H9 (cell line): ENCODE results near the gene NPHP4. TPM values are rescaled to one million over a fixed set of nuclear protein-coding genes. Genes with fewer than 3 reads are reported as not detected.

ENCODE experiments used
- DNase-seq: peaks from one replicate; pipeline ENCODE4 v3.0.0-alpha.2; 2017
- H2AFZ ChIP-seq: one replicate; pipeline ENCODE4 v1.6.1; 2013; ENCODE audit warnings: mild to moderate bottlenecking, low read length, control low read depth, moderate library complexity
- H2AK5ac ChIP-seq: 2 replicates; pipeline ENCODE4 v1.6.1; 2013; ENCODE audit warnings: low read length, control low read depth, mixed read lengths; ENCODE audit not compliant: insufficient read length
- H2BK120ac ChIP-seq: one replicate; pipeline ENCODE4 v1.6.1; 2013; ENCODE audit warnings: low read depth, mild to moderate bottlenecking, low read length, control low read depth, inconsistent platforms; ENCODE audit not compliant: poor library complexity, severe bottlenecking
- H2BK12ac ChIP-seq: 2 replicates; pipeline ENCODE4 v1.6.1; 2013; ENCODE audit warnings: low read length, control low read depth, mixed read lengths, low read depth; ENCODE audit not compliant: insufficient read length
- H2BK15ac ChIP-seq: 2 replicates; pipeline ENCODE4 v1.6.1; 2013; ENCODE audit warnings: low read depth, low read length, control low read depth
- H2BK20ac ChIP-seq: one replicate; pipeline ENCODE4 v1.6.1; 2013; ENCODE audit warnings: low read depth, mild to moderate bottlenecking, low read length, control low read depth, inconsistent platforms; ENCODE audit not compliant: poor library complexity, severe bottlenecking
- H2BK5ac ChIP-seq: 2 replicates; pipeline ENCODE4 v1.6.1; 2013; ENCODE audit warnings: low read length, control low read depth, mixed read lengths; ENCODE audit not compliant: insufficient read length
- H3K14ac ChIP-seq: 2 replicates; pipeline ENCODE4 v1.6.1; 2013; ENCODE audit warnings: low read length, control low read depth; ENCODE audit not compliant: insufficient read depth
- H3K18ac ChIP-seq: 2 replicates; pipeline ENCODE4 v1.6.1; 2013; ENCODE audit warnings: low read depth, mild to moderate bottlenecking, mixed read lengths, low read length, control low read depth; ENCODE audit not compliant: insufficient read length
- H3K23ac ChIP-seq: 2 replicates; pipeline ENCODE4 v1.6.1; 2013; ENCODE audit warnings: low read length, control low read depth, mixed read lengths, low read depth; ENCODE audit not compliant: insufficient read length
- H3K23me2 ChIP-seq: 2 replicates; pipeline ENCODE4 v1.6.1; 2013; ENCODE audit warnings: low read depth, mild to moderate bottlenecking, mixed read lengths, low read length, control low read depth; ENCODE audit not compliant: insufficient read length, poor library complexity, severe bottlenecking
- H3K27ac ChIP-seq: 2 replicates; pipeline ENCODE4 v1.5.1; 2013; ENCODE audit warnings: low read length, control low read depth, mixed read lengths, low read depth; ENCODE audit not compliant: insufficient read length
- H3K27me3 ChIP-seq: 2 replicates; pipeline ENCODE4 v1.6.1; 2013; ENCODE audit warnings: low read length, control low read depth, inconsistent platforms; ENCODE audit not compliant: insufficient read depth
- H3K4ac ChIP-seq: 2 replicates; pipeline ENCODE4 v1.6.1; 2013; ENCODE audit warnings: low read depth, mild to moderate bottlenecking, control low read depth, inconsistent platforms, low read length, moderate library complexity
- H3K4me1 ChIP-seq: 2 replicates; pipeline ENCODE4 v1.6.1; 2013; ENCODE audit warnings: low read length, control low read depth, inconsistent platforms; ENCODE audit not compliant: insufficient read depth
- H3K4me2 ChIP-seq: 2 replicates; pipeline ENCODE4 v1.6.1; 2013; ENCODE audit warnings: low read length, control low read depth, mixed read lengths; ENCODE audit not compliant: insufficient read length, insufficient read depth
- H3K56ac ChIP-seq: 2 replicates; pipeline ENCODE4 v1.6.1; 2013; ENCODE audit warnings: low read depth, mild to moderate bottlenecking, mixed read lengths, low read length, control low read depth; ENCODE audit not compliant: insufficient read length
- H3K79me1 ChIP-seq: 2 replicates; pipeline ENCODE4 v1.6.1; 2013; ENCODE audit warnings: low read depth, mild to moderate bottlenecking, moderate library complexity, low read length, control low read depth, inconsistent platforms; ENCODE audit not compliant: insufficient read depth, poor library complexity, severe bottlenecking
- H3K79me2 ChIP-seq: 2 replicates; pipeline ENCODE4 v1.6.1; 2013; ENCODE audit warnings: low read length, control low read depth, inconsistent platforms; ENCODE audit not compliant: insufficient read depth
- H3K9ac ChIP-seq: 2 replicates; pipeline ENCODE4 v1.6.1; 2013; ENCODE audit warnings: low read length, control low read depth, mixed read lengths; ENCODE audit not compliant: insufficient read length; ENCODE audit errors: extremely low read depth
- H3K9me3 ChIP-seq: one replicate; pipeline ENCODE4 v1.6.1; 2013; ENCODE audit warnings: low read depth, low read length, inconsistent platforms; ENCODE audit not compliant: control insufficient read depth
- H3T11ph ChIP-seq: one replicate; pipeline ENCODE4 v1.6.1; 2013; ENCODE audit warnings: mild to moderate bottlenecking, low read length, control low read depth, inconsistent platforms
- H4K20me1 ChIP-seq: one replicate; pipeline ENCODE4 v1.6.1; 2013; ENCODE audit not compliant: control insufficient read depth, insufficient read length, insufficient read depth
- H4K5ac ChIP-seq: 2 replicates; pipeline ENCODE4 v1.6.1; 2013; ENCODE audit warnings: low read depth, mild to moderate bottlenecking, mixed read lengths, low read length, control low read depth; ENCODE audit not compliant: insufficient read length
- H4K8ac ChIP-seq: replicated peaks from 2 replicates; pipeline ENCODE4 v1.6.1; 2013; ENCODE audit warnings: low read length, control low read depth, mixed read lengths, low read depth; ENCODE audit not compliant: insufficient read length
- H4K91ac ChIP-seq: 2 replicates; pipeline ENCODE4 v1.6.1; 2013; ENCODE audit warnings: low read depth, mild to moderate bottlenecking, moderate library complexity, mixed read lengths, low read length, control low read depth; ENCODE audit not compliant: insufficient read length
- H3K27ac Mint-ChIP-seq, 3 experiments: 2 replicates in 2 of 3; 3 replicates in 1 of 3; pipeline ENCODE4 v1.8.0; 2020 to 2021; ENCODE audit warnings: mixed read lengths in 3 of 3, mild to moderate bottlenecking in 1 of 3, moderate library complexity in 1 of 3
- H3K27me3 Mint-ChIP-seq: 2 replicates; pipeline ENCODE4 v1.8.0; 2021; ENCODE audit warnings: low read depth, mild to moderate bottlenecking, moderate library complexity, mixed read lengths
- H3K36me3 Mint-ChIP-seq, 3 experiments: 2 replicates in 2 of 3; 3 replicates in 1 of 3; pipeline ENCODE4 v1.8.0; 2020 to 2021; ENCODE audit warnings: low read depth in 3 of 3, mixed read lengths in 3 of 3; ENCODE audit not compliant: insufficient read depth in 1 of 3
- H3K4me1 Mint-ChIP-seq, 2 experiments: 2 replicates each; pipeline ENCODE4 v1.8.0; 2020; ENCODE audit warnings: mixed read lengths in 2 of 2
- H3K4me3 Mint-ChIP-seq, 2 experiments: 2 replicates in 1 of 2; 3 replicates in 1 of 2; pipeline ENCODE4 v1.8.0; 2020 to 2021; ENCODE audit warnings: mild to moderate bottlenecking in 2 of 2, mixed read lengths in 2 of 2, moderate library complexity in 1 of 2
- H3K9me3 Mint-ChIP-seq, 2 experiments: 2 replicates in 1 of 2; 3 replicates in 1 of 2; pipeline ENCODE4 v1.8.0; 2020; ENCODE audit warnings: mild to moderate bottlenecking in 2 of 2, mixed read lengths in 2 of 2, moderate library complexity in 1 of 2
- WGBS: extraction: QIAGEN DNeasy Blood & Tissue Kit; methylation state at CpG from one replicate; pipeline ENCODE4 v1.1.7; 2013; ENCODE audit warnings: missing lambda C conversion rate, low lambda C conversion rate, mixed read lengths; ENCODE audit not compliant: insufficient read length; ENCODE audit errors: extremely low coverage; 5-methylcytosine and 5-hydroxymethylcytosine counted together
- total RNA-seq: library from RNA; stranded (reverse); gene quantifications from 2 replicates; pipeline ENCODE4 v1.2.1, GENCODE V29; 2021
- TF ChIP-seq, protein P1 (sequence below): fragments of 200-600 bp; sonication (generic); conservative IDR thresholded peaks from 3 replicates; pipeline ENCODE4 v1.8.0; 2021; ENCODE audit warnings: antibody characterized with exemption, mild to moderate bottlenecking

NPHP4 gene
- total RNA-seq, 1 experiment from 2014 or later = 17.6 TPM

DNA sequence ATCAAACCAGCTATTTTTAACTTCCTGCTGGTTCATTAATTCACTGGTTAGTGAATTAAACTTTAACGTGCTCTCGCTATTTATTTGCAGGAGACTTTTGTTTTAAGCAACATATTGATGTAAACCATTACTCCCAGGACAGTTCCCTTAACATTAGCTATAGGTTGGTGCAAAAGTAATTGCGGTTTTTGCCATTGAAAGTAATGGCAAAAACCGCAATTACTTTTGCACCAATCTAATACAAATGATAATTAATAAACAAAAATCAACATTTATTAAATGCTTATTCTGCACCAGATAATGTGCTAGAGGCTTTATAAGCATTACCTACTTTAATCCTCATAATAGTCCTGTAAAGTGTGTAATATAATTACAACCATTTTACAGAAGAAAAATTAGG, 176.5 kb downstream of the NPHP4 start:
- Histone ChIP-seq H3K27ac (no peak overlapping the region), H4K91ac (no peak overlapping the region), H3K56ac (no peak overlapping the region), H2BK12ac (no peak overlapping the region), H3K79me2 (no peaks in the 10 kb centered on the region), H2AK5ac (no peak overlapping the region), H3K23me2 (no peaks in the 10 kb centered on the region), H3K9ac (no peak overlapping the region), H4K5ac (no peak overlapping the region), H4K20me1 (no peaks in the 10 kb centered on the region), H4K8ac (no peak overlapping the region), H2BK20ac (no peak overlapping the region), H3K4ac (no peak overlapping the region), H2BK120ac (no peak overlapping the region), H3K79me1 (no peaks in the 10 kb centered on the region), H2BK15ac (no peak overlapping the region), H3K14ac (no peak overlapping the region), H3K4me1 (no peaks in the 10 kb centered on the region; the same call in 1 of the 2 replicates), H3K4me2 (no peak overlapping the region), H3T11ph (no peak overlapping the region), H2BK5ac (no peak overlapping the region), H3K9me3 (no peaks in the 10 kb centered on the region), H2AFZ (no peak overlapping the region), H3K18ac (no peak overlapping the region), H3K23ac (no peak overlapping the region), H3K27me3 (no peaks in the 10 kb centered on the region)
- no peak for DNase-seq
- peaks cover 4 to 20% of the 10 kb centered on the region in 2 experiments for H3K9me3 Mint-ChIP-seq
- H3K4me1 Mint-ChIP-seq = peaks cover 10% of the 10 kb centered on the region in 2 experiments
- no peak overlapping the region for H3K4me3 Mint-ChIP-seq
- TF ChIP-seq, protein P1, sequence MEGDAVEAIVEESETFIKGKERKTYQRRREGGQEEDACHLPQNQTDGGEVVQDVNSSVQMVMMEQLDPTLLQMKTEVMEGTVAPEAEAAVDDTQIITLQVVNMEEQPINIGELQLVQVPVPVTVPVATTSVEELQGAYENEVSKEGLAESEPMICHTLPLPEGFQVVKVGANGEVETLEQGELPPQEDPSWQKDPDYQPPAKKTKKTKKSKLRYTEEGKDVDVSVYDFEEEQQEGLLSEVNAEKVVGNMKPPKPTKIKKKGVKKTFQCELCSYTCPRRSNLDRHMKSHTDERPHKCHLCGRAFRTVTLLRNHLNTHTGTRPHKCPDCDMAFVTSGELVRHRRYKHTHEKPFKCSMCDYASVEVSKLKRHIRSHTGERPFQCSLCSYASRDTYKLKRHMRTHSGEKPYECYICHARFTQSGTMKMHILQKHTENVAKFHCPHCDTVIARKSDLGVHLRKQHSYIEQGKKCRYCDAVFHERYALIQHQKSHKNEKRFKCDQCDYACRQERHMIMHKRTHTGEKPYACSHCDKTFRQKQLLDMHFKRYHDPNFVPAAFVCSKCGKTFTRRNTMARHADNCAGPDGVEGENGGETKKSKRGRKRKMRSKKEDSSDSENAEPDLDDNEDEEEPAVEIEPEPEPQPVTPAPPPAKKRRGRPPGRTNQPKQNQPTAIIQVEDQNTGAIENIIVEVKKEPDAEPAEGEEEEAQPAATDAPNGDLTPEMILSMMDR = no peak
- peaks cover 4 to 9% (median 5%) of the 10 kb centered on the region in 3 experiments; a peak in 4 of 7 replicates for H3K36me3 Mint-ChIP-seq
- H3K27ac Mint-ChIP-seq = no peak overlapping the region
- peaks cover 14% of the 10 kb centered on the region for H3K27me3 Mint-ChIP-seq
- no CpG with 5 or more reads among the region's 4 CpGs for WGBS
